OCI-LY7 (cell line): ENCODE data around the gene SIGLEC6.

Experiments used
- CTCF ChIP-seq: fragments of 200-600 bp; sonication (generic); conservative IDR thresholded peaks from 2 replicates; pipeline ENCODE4 v1.5.1; 2014; ENCODE audit warnings: mild to moderate bottlenecking, antibody characterized with exemption, low read length, moderate library complexity, mixed read lengths
- EZH2phosphoT487 ChIP-seq: fragments of 200-600 bp; sonication (generic); IDR thresholded peaks from 2 replicates; pipeline ENCODE4 v1.6.1; 2018; ENCODE audit warnings: low read depth, borderline replicate concordance, mild to moderate bottlenecking, mixed run types, antibody characterized with exemption, low read length, moderate library complexity, mixed read lengths

GRCh38 chr19:51513968-51514367, 17.5 kb downstream of the SIGLEC6 start:
- TF ChIP-seq CTCF, result no peak
- no peak for TF ChIP-seq EZH2phosphoT487
